ENCODE data around the gene ZNF384. TPM values are rescaled to one million over a fixed set of nuclear protein-coding genes. Genes with fewer than 3 reads are reported as not detected.
A peak's percentile ranks its signal among the peaks of the same experiment; 100 is the strongest.

Gene ZNF384
- total and polyA plus RNA-seq, 7 donors: 22.0 to 44.9 (median 26.2) TPM

DNA sequence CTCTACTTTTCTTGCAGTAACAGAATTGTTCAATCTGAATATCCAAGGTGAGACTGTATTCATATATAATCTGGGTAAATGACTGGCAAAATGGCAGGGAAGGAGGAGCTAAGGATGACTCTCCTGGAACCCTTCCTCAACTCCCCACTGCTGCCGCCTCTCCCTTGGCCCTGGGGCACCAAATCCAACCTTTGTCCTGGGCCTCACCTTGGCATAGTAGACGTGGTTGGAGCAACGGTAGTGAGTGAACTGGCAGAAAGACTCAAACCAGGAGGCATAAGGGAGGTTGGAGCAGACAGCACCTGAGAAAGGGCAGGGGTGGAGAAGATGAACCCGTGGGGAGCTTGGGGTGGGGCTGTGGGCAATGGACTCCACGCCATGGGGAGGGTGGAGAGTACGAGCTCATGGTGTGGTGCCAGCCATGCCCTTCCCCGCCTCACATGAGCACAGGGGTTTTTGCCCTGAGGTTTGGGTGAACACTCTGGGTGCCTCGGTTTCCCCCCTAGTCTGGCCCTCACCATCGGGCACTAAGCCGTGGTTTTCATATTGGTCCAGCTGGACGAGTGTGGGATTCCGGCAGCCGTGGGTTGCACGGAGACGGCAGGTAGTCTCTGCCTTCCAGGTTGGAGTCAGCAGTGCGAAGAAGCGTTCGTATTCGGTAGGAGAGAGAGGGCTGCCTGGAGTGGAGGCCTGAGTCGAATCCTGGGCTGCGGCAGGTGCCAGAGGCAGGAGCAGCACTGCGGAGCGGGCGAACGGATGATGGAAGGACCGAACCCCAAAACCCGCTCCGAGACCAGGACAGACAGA lies 42.7 kb downstream of the ZNF384 start:
- no peaks in the 10 kb centered on the region for H3K27me3 ChIP-seq (ENCODE audit: insufficient read depth in 3 of 3, low read length in 2 of 3)
- H3K4me1 ChIP-seq: no peaks in the 10 kb centered on the region
- WGBS, 3 donors: 54 to 64% (median 61%) methylated on average over 27 to 28 of the region's 28 CpGs
- intact Hi-C loops (cut with DNase I): no loop called here
- peak overlapping the region; percentile 67 for H3K4me3 ChIP-seq
- peaks cover 0 to 34% of the 10 kb centered on the region in 2 donors for H3K36me3 ChIP-seq (ENCODE audit: insufficient read depth in 1 of 2, low read depth in 1 of 2)
- peak overlapping the region; percentile 46 for H3K27ac ChIP-seq
- no peaks in the 10 kb centered on the region for H3K9me3 ChIP-seq
- ATAC-seq (peak; percentile 10 to 42 (median 22)), DNase-seq (no peak)
- TF ChIP-seq, protein P1, sequence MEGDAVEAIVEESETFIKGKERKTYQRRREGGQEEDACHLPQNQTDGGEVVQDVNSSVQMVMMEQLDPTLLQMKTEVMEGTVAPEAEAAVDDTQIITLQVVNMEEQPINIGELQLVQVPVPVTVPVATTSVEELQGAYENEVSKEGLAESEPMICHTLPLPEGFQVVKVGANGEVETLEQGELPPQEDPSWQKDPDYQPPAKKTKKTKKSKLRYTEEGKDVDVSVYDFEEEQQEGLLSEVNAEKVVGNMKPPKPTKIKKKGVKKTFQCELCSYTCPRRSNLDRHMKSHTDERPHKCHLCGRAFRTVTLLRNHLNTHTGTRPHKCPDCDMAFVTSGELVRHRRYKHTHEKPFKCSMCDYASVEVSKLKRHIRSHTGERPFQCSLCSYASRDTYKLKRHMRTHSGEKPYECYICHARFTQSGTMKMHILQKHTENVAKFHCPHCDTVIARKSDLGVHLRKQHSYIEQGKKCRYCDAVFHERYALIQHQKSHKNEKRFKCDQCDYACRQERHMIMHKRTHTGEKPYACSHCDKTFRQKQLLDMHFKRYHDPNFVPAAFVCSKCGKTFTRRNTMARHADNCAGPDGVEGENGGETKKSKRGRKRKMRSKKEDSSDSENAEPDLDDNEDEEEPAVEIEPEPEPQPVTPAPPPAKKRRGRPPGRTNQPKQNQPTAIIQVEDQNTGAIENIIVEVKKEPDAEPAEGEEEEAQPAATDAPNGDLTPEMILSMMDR (IDR thresholded peaks at IDR 0.05): no peak

DNA sequence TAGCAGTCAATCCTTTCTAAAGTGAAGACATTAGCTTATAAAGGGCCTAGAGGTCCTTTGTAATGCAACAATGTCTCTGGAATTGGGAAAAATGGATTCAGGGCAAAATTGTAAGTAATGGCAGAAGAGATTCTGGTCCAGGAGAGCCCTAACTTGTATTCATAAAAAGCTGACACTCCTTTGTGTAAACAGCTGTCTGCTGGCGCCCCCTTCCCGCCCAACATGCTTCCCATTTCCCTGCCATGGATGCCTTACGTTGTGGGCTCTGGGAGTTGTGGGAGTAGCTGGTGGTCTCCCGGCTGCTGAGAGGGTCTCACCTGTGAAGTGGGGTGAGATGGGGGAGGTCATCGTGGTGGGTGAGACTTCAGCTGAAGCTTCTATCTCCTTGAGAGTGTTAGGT lies 44.3 kb downstream of the ZNF384 start:
- DNase-seq: no peak
- Histone ChIP-seq H3K27ac (no peak overlapping the region), H3K36me3 (ENCODE audit: insufficient read depth in 1 of 2, low read depth in 1 of 2) (peaks cover 0 to 18% of the 10 kb centered on the region in 2 donors), H3K4me1 (no peaks in the 10 kb centered on the region), H3K27me3 (ENCODE audit: insufficient read depth in 3 of 3, low read length in 2 of 3) (no peaks in the 10 kb centered on the region), H3K9me3 (no peaks in the 10 kb centered on the region), H3K4me3 (no peak overlapping the region)
- TF ChIP-seq, protein P1 (IDR thresholded peaks at IDR 0.05): peak; percentile 7
- 31 to 35% (median 34%) methylated on average over 5 of the region's 5 CpGs for WGBS, 3 donors
- no peak for ATAC-seq
- intact Hi-C loops (cut with DNase I): no loop called here

DNA sequence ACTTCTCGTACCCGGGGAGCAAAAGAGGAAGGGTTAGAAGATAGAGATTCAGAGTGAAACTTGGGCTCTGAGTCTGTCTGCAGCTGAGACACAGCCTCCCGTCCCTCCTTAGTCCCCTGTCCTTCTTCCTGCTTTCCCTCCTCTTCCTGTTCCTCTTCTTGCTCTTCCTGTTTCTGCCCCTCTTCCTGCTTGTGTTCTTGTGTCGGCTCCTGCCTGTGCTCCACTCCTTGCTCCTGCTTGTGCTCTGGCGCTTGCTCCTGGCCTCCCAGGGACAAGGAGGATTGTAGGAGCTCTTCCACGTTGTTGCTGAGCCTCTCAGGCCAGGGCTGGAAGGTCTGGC lies 44.9 kb downstream of the ZNF384 start:
- no peak overlapping the region for H3K27ac ChIP-seq
- no peaks in the 10 kb centered on the region for H3K9me3 ChIP-seq
- H3K4me1 ChIP-seq: no peaks in the 10 kb centered on the region
- intact Hi-C loops (cut with DNase I): no loop called here
- 59 to 70% (median 69%) methylated on average over 6 of the region's 6 CpGs for WGBS, 3 donors
- H3K4me3 ChIP-seq: no peak overlapping the region
- H3K36me3 ChIP-seq (ENCODE audit: insufficient read depth in 1 of 2, low read depth in 1 of 2): peaks cover 0 to 11% of the 10 kb centered on the region in 2 donors
- TF ChIP-seq, protein P1 (IDR thresholded peaks at IDR 0.05): no peak
- no peak for DNase-seq
- no peaks in the 10 kb centered on the region for H3K27me3 ChIP-seq (ENCODE audit: insufficient read depth in 3 of 3, low read length in 2 of 3)
- no peak for ATAC-seq

DNA sequence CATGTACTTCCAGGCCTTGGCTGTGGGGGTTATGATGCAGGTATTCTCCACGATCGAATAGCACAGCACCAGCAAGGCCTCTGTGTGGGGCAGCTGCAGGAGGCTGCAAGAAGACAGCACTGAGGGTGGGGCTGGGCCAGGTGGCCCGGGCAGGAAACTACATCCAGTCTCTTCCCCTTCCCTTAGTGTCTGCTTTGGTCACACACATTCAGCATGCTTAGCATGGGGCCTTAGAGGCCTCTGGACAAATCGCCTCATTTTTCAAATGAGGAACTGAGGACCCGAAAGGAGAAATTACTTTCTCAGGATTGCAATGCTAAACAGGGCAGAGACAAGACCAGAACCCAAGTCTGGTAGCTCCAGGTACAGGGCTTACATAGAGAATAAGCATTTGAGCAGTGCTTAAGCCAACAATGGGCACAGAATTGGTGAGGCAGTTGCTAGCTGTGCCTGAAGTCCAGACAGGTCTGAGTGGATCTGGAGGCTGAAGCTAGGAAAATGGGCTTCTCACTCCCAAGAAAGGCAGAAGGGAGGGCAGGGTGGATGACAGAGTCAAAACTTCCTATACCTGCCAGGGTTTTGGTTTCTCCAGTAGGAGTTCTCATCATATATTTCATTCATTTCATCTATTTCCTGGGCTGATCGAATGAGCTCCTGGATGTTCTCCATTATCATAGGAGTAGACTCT lies 45.5 kb downstream of the ZNF384 start:
- H3K27ac ChIP-seq: no peak overlapping the region

More for the DNA sequence above, 45.5 kb downstream of the ZNF384 start:
- intact Hi-C loops (cut with DNase I): no loop called here
- Histone ChIP-seq H3K9me3 (no peaks in the 10 kb centered on the region), H3K4me1 (no peaks in the 10 kb centered on the region), H3K4me3 (no peak overlapping the region), H3K27me3 (ENCODE audit: insufficient read depth in 3 of 3, low read length in 2 of 3) (no peaks in the 10 kb centered on the region), H3K36me3 (ENCODE audit: insufficient read depth in 1 of 2, low read depth in 1 of 2) (peaks cover 0 to 10% of the 10 kb centered on the region in 2 donors)
- TF ChIP-seq, protein P1 (IDR thresholded peaks at IDR 0.05): no peak
- WGBS, 3 donors: 78 to 85% (median 83%) methylated on average over 6 of the region's 6 CpGs
- ATAC-seq (no peak), DNase-seq (no peak)

All from psoas muscle (tissue), 8 donors.